C1 segment of cervical spinal cord (tissue), 14 donors: ENCODE measurements around the gene BBS9.
A peak's percentile ranks its signal among the peaks of the same experiment; 100 is the strongest.

ENCODE experiments used
- DNase-seq, 14 donors: peaks; one replicate each; lab custom pipeline; 2025; lab: John Stamatoyannopoulos, UW

BBS9 gene

DNA sequence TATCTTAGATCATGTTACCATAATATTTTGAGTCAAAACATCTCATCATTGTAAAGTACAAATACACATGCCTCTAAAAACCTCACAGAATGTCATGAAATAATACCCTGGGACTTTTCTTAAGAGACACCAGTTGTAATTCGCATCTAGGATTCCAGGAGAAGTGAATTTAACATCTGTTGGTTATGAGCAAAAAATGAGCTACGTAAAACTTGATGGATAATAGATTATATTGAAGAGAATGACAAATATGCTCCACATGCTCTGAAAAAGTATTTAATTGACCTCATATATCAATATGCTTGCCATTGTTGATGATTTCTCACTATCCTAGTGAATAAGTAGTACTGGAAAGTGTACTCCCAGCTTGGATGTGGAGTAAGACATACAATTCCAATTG, 227.0 kb downstream of the BBS9 start:
- no peak for DNase-seq

DNA sequence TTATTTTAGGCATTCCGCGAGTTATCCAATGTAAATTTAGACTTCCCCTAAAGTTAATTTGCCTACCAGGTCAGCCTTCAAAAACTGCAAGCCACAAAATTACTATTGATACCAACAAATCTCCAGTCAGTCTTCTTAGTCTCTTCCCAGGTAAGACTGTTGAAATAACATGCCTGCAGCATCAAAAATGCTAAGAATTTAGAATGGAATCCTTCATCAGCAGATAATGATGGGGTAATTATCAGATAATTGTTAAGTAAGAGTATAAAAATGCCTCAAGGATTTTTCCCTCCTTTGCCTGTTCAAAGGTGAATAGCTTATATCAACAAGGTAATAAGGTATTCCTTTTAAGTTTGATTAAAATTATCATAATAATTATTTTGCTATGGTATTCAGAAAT, 228.5 kb downstream of the BBS9 start:
- no peak for DNase-seq

DNA sequence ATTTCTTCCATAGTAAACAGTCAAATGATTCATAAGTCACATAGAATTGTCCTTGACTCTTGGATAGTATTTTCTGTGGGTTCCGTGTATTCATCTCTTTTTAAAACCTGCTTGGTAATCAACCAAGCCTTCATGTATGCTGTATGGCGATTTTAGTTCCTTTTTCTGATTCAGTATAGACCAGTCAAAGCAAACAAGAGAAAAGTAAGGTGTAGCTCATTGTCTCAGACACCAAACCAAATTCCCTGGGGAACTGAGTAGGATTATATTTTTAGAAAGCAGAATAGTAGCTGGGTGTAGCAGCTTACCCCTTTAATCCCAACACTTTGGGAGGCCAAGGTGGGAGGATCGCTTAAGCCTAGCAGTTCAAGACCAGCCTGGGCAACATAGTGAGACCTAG, 240.5 kb downstream of the BBS9 start:
- DNase-seq = no peak

DNA sequence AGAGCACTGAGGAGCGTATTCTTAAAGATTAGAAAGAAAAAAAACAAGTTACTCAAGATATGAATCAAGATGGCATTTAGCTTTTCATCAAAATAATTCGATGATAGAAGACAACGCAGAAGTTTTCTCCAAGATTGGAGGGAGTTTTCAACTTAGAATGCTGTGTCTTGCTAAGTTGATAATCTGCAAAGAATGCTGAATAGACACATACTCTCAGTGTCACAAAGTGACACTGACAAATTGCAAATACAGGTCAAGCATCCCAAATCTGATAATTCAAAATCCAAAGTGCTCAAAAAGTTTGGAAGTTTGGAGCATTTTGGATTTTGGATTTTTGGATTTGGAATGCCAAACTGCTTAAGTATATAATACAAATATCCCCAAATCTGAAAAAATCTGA, 243.8 kb downstream of the BBS9 start:
- DNase-seq = no peak

DNA sequence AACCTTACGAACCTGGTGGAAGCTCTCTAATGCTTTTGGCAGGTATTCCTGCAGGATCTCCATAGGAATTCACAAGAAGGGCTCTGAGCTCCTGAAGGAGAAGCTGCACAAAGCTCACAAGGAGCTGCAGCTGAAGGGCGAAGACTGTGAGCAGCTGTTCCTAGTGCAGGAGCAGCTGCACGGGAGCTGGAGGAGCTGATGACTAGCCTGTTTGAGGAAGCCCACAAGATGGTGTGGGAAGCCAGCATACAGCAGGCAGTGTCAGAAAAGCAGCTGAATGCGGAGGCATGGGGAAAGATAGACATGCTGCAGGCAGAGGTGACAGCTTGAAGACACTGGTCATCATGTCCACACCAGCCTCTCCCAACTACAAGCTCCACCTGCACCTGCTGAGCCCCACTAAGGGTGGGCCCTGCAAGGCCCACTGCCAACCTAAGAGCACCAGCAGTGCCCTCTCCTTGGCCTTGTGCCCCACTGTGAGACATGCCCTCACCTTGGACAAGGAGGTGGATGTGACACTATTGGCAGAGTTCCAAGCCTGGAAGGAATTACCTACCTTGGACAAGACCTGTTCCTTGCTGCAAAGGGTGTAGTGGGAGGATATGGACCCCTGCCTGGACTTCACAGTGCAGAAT, 250.6 kb downstream of the BBS9 start:
- no peak for DNase-seq

DNA sequence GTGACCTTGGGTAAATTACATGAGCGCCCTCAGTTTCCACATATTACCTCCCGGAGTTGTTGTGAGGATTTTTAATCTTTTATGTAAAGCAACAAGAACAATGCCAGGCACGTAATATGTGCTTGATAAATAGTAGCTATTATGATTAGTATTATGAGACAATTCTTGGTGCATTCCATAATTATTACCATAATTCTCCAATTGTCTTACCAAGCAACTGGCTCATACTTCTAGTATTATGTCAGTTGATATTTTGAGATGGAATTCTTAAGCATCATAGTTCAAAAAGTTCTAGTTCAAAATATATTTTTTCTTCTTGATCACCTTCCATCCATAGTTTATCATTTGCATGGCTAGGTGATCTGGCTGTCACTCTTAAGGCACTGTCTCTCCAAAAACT, 259.0 kb downstream of the BBS9 start:
- DNase-seq = no peak

DNA sequence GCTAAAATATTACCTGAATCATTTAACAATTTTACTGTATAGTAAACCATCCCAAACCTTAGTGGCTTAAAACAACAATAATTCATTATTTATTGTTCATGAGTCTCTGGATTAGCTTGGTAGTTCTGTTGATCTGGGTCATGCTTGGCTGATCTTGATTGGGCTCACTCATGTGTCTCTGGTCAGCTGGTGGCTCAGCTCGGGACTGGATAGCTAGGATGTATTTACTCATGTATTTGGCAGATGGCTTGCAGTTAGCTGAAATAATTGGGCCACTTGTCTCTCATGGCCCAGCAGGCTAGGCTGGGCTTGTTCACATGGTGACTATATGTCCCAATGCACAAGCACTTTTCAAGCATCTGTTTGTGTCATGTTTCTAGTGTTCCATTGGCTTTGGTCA, 262.8 kb downstream of the BBS9 start:
- DNase-seq = peak in 1 of 14 donors; percentile 18

DNA sequence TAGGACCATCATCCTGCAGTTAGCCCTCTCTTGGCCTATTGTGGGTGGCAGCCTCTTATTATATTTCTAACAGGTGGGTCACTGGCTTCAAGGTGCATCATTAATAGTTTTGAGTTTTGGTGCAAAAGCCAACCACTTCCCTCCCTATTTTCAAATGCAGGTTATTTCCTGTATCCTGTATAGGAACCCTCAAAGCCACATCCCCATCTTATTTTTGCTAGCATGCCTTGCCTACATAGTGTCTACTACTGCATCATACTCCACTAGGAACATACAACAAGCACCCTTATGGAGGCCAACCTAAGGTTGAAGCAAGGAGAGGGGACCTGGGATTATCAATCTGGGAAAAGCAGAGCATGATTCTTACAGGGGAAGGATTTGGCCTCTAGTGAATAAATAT, 264.4 kb downstream of the BBS9 start:
- DNase-seq = no peak

DNA sequence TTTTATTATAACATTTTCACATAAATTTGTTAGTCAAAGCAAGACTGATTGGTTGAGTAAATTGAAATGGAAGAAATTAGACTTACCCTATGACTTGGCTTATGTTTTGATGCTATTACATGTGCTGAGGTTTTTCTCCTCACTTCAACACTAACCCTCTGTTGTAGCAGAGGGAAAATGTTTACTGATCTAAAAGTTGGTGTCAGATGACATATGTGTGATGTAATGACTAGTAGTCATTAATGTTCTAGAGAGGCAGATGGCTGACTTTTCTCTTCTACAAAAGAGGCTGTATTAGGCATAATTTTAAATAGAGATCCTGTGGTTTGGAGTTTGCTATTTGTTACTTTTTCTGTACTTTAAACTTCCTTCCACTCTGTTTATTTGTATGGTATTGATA, 266.0 kb downstream of the BBS9 start:
- DNase-seq = no peak

DNA sequence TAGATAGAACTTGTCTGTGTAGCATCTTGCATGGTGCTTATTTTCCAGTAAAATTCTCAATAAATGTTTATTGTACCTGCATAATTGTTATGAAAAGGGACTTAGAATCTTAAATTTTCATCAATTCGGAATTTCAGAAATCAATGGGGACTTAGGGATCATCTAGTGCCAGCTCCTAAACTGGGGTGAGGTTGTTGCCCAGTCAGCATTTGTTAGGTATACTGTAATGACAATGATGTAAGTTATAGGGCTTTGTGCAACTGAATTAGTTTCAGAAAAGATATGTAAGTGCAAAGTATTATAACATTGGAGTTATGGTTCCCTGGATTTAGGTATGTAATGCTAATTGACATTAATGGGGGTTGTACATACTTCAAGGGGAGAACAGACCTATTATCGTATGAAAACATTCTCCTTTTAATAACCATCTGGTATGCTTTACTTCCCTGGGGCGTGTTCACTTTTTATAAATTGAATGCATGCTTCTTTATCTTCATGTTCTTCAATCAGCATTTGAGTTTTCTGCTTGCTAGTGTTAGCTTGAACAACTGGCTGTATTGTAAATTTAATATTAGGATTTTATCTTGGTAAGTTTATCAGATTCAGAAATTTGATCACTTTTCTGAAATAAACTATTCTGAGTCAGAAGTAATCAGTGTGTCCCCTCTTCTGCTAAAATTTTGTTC, 270.3 kb downstream of the BBS9 start:
- DNase-seq = no peak

DNA sequence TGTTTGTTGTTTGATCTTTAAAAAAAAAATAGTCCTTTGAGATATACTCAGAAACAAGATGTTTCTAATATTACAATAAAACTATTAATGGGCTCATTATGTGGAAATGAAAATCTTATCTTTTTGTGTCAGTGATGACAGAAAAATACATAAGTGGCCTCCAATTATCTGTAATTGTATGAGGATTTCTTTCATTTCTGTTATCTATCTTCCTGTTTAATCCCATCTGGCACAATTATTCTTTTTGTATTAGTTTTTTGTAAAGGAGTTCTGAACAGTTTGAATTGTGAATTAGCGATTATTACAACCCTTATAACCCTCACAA, 270.8 kb downstream of the BBS9 start:
- no peak for DNase-seq

DNA sequence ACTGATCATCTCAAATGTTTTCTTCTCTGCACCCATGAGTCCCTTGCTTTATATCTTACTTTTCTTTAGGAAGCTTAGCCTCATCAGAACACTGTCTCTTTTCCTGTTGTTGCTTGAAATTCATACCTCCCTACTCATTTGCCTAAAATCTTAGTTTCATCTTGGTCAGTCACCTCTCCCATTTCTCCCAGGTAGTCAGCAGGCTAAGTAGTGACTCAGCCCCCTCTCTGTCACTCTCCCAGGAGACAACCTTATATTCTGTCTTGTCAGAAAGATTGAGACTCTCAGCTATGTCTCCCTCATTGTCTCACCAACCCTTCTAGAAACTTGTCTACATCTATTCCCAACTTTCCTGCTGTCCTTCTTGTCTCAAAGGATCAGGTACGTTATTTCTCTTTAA, 280.9 kb downstream of the BBS9 start:
- no peak for DNase-seq

DNA sequence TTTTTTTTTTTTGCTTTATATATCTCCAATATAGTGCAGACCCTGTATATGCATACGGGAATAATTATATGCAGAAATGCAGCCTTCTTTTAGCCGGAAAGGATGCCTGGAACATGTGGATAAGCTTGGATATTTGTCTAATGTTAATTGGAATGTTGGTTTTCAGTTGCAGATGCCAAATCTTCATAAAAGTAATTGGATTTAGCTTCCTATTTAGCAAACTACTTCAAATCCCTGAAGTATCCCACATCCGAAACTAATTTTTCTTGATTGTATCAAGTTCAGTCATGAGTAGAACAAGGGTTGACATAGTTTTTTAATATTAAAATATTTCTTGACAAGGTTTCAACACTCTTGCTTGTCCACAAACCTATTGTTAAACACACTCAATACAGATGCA, 281.7 kb downstream of the BBS9 start:
- DNase-seq = no peak

DNA sequence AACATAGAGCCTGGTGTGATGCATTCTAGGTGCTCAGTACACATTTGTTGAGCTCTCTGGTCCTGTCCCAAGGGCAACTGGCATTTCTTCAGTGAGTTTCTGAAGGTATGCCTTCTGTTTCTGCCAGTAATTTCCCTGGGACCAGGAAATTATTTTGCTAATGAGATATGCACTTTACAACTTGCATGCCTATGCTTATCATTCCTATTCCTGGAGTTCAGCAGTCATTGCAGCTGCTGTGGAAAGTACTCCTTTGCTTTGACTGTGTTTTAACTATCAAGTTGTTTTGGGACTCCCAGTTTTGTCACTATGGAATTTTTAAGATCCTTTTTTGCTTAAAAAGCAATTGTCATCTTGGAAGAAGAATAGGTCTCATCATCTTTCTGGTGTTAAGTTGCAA, 283.0 kb downstream of the BBS9 start:
- DNase-seq = no peak

DNA sequence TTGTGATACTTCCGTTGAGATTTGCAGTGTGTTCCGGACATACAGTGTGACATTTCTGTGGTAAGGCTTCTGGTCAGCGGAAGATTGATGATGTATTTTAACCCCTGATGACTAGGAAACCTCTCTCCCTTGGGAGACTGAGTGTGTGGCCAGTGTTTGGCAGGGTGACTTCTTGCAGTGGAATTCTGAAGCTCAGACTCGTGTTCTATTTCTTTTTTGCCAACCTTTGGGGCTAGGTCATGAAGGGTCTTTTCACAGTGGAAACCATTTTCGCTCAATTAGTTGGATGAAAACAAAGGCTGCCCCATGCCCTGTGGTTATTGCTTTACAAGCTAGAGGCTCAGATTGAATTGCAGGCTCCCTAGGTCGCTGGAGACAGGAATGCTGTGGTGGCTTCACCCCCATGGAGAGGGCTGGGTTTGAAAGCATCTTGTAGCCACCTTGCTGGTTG, 288.9 kb downstream of the BBS9 start:
- no peak for DNase-seq

DNA sequence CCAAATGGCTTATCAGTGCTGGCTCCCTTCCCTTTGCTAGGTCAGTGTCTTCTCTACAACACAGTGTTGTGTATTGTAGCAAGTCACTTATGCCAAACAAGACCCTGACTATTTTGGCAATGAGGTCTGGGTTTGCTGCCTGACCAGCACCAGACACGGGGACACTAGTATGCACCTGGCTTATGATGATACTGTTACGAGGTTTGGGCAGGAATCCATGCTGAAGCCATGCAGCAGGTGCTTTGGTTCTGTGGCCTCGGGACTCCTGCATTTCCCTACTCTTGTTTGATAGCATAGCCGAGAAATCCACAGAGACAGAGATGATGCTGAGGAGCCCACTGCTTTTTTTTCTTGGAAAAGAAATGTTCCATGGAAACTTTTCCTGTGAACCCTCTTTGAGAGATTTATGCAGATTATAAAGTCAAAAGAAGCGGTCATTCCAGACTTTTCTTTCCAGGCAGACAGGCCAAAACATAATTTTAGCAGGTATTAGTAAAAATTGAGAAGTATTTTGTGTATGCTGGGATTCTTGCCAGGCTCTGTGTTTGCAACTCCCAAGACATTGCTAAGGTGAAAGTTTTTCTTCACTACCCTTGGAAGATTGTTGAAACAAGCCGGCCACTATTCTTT, 291.1 kb downstream of the BBS9 start:
- DNase-seq = no peak

DNA sequence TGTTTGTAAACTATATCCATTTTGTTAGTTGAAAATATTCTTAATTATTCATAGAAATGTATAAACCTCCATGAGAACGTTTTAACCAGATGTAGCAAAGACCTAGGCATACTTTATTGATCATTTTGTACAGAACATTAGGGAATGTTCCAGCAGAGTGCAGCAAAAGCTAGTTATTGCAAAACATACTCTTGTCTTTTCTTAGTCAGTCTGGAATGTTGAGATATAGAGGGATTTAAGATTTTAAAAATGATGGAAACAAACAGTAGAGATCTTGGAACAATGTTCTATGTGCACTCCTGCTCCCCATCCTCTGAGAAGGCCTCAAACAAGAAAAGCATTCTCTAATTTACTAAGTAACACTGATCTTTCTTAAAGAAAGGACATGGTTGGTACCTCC, 292.1 kb downstream of the BBS9 start:
- no peak for DNase-seq

DNA sequence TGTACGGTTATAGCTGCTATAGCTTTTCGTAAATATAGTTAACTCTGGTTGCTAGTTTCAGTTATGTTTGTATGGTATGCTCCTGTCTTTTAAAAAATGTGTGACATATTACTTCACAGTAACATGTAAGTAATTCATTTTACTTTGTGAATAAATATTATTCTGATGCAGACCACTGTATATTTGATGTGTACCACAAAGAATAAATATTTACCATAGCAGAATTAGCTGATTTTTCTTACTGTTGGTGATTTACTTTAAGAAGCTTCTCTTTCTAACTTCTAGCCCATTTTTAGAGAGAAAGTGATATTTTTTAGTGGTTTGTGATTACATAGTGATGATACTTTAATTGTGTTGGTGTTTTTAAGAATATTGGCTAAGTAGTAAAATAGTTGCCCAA, 292.8 kb downstream of the BBS9 start:
- DNase-seq = no peak

DNA sequence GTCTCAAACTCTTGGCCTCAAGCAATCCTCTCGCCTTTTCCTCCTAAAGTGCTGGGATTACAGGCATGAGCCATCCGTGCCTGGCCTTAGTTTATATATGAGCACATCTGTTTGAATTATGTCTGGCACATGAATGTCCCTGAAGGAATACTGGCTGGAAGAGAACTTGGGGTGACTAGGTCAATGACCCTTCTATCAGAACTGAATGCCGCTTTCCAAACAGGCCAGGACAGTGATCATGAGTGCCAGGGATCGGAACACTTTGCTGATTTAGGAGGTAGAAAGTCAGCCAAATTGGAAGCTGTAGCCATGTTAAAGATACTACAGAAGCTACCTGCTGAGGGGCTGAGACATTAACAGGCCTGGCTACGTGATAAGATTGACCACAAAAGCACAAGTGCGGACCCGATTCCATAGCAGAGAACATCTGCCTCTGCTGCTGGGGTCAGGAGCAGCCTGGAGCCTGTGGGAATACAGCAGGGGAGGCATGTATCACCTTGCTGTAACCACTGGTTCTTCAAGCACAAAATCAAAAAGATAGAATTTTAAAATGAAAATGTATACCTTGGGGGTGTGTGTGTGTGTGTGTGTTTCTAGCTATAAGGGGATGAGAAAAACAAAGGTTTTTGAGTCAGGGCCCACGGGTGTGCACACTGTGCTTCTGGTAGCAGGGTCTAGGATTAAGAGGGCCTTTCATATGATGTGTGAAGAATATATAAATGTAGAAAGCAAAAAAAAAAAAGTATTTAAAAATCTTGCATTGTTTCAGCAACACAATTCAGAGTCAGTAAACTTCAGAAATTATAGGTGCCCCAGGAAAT, 293.7 kb downstream of the BBS9 start:
- no peak for DNase-seq

DNA sequence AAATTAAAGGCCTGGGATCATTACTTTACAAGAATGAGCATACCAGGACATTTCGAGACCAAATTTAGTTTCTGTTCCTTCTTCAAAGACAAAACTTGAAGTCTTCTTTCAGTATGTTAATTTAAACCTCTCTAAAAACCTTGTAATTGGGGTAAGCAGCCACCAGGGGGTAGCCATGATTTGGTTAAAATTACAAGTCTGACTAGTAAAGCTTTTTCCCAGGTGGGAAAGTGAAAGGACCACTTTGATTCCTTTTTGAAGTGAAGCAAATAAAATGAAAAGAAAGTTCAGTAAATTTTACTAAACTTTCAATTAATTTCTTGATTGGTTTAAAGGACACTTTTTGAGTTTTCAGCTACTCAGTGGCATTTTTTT, 294.3 kb downstream of the BBS9 start:
- no peak for DNase-seq

DNA sequence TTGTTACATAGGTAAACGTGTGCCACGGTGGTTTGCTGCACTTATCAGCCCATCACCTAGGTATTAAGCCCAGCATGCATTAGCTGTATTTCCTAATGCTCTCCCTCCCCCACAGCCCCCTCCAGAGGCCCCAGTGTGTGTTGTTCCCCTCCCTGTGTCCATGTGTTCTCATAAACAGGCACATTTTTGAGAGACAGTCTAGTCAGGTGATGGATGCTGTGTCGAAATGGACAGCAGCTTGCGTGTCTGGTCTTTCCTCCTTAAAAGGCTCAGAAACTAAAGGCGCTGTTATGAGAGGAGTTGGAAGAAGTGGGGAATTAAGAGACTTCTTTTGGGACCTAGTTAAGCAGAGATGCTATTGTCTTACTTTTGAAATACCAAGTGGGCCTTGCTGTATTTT, 296.0 kb downstream of the BBS9 start:
- DNase-seq = no peak

DNA sequence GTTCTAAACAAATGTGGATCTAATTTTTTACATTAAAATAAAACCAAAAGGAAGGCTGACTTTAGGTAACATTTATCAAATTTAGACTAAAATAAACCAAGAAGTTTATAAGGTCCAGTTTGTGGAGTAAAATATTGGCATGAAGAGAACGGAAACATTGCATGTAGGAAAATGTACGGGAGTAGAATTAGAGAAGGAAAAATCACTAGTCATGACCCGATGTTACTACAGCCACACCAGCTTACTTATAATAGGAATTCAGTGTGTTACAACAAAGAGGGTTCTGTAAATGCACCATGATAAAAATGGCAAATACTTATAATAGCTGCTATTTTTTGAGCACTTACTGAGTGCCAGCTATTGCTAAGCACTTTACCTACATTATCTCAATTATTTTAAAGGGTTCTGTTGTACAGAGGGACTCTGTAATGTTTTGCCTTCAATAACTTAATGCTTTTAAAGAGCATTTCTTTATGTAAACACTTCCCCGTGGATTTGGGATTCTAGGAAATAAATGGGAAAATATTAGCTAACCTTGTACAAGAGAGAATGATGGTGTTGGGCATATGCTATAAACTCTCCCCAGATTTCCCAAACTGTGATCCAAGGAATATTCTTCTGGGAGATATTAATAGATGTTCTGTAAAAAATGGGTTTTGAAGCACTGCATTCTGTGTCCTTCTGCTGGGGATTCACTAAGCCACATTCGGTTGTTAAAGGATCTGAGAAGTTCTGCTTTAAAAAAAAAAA, 296.7 kb downstream of the BBS9 start:
- DNase-seq = no peak
